Measurements from ENCODE around the gene NPAS4. TPM values are rescaled to one million over a fixed set of nuclear protein-coding genes. Genes with fewer than 3 reads are reported as not detected.
"Not testable (repeated sequence)": the region's sequence is repeated elsewhere in the genome, so short reads cannot be mapped to it uniquely, and the experiment has no call there.

The NPAS4 gene
- total RNA-seq, 1 experiment from 2014 or later, result 1.6 TPM

GRCh38 chr11:66440101-66440939, 19.5 kb downstream of the NPAS4 start:
- not testable (repeated sequence) for H3K4me2 ChIP-seq (ENCODE audit: insufficient read depth, insufficient read length, low read length); H2AFZ ChIP-seq (ENCODE audit: low read length); H3K4me1 ChIP-seq (ENCODE audit: insufficient read depth, low read length); H3K79me2 ChIP-seq (ENCODE audit: insufficient read depth, low read length); H3K27me3 ChIP-seq (ENCODE audit: insufficient read depth, low read length); DNase-seq; H2BK20ac ChIP-seq (ENCODE audit: low read depth, low read length, poor library complexity, severe bottlenecking); H3K23ac ChIP-seq (ENCODE audit: insufficient read length, low read depth, low read length); H3K9ac ChIP-seq (ENCODE audit: extremely low read depth, insufficient read length, low read length); H3K27me3 Mint-ChIP-seq (ENCODE audit: low read depth); H3K4ac ChIP-seq (ENCODE audit: low read depth, low read length); H2BK5ac ChIP-seq (ENCODE audit: insufficient read length, low read length); H3K56ac ChIP-seq (ENCODE audit: insufficient read length, low read depth, low read length); H3K27ac ChIP-seq (ENCODE audit: insufficient read length, low read depth, low read length); H3K18ac ChIP-seq (ENCODE audit: insufficient read length, low read depth, low read length); H3T11ph ChIP-seq (ENCODE audit: low read length); H2BK15ac ChIP-seq (ENCODE audit: low read depth, low read length); H4K20me1 ChIP-seq (ENCODE audit: control insufficient read depth, insufficient read depth, insufficient read length); H3K14ac ChIP-seq (ENCODE audit: insufficient read depth, low read length); H3K23me2 ChIP-seq (ENCODE audit: insufficient read length, low read depth, low read length, poor library complexity, severe bottlenecking); H3K79me1 ChIP-seq (ENCODE audit: insufficient read depth, low read depth, low read length, poor library complexity, severe bottlenecking); H2BK12ac ChIP-seq (ENCODE audit: insufficient read length, low read depth, low read length); H3K4me3 Mint-ChIP-seq; H4K5ac ChIP-seq (ENCODE audit: insufficient read length, low read depth, low read length); H2BK120ac ChIP-seq (ENCODE audit: low read depth, low read length, poor library complexity, severe bottlenecking); H4K8ac ChIP-seq (replicated peaks; ENCODE audit: insufficient read length, low read depth, low read length); H4K91ac ChIP-seq (ENCODE audit: insufficient read length, low read depth, low read length); H2AK5ac ChIP-seq (ENCODE audit: insufficient read length, low read length)
- peaks cover 18 to 19% of the 10 kb centered on the region in 2 experiments for H3K9me3 Mint-ChIP-seq
- peaks cover 13 to 23% of the 10 kb centered on the region in 2 experiments for H3K4me1 Mint-ChIP-seq
- H3K27ac Mint-ChIP-seq, result peak overlapping the region in 2 of 3 experiments; percentile 4 to 64; a peak in 2 of 7 replicates
- H3K36me3 Mint-ChIP-seq (ENCODE audit: insufficient read depth in 1 of 3, low read depth in 3 of 3), result peaks cover 22 to 57% (median 29%) of the 10 kb centered on the region in 3 experiments; a peak in 6 of 7 replicates
- no CpG with 5 or more reads among the region's 29 CpGs for WGBS (ENCODE audit: extremely low coverage, insufficient read length, low lambda C conversion rate)
- peaks cover 17% of the 10 kb centered on the region for H3K9me3 ChIP-seq (ENCODE audit: control insufficient read depth, low read depth, low read length)

GRCh38 chr11:66440940-66441282, 20.1 kb downstream of the NPAS4 start:
- not testable (repeated sequence) for H3K4me1 ChIP-seq (ENCODE audit: insufficient read depth, low read length); DNase-seq; H2BK5ac ChIP-seq (ENCODE audit: insufficient read length, low read length); H4K20me1 ChIP-seq (ENCODE audit: control insufficient read depth, insufficient read depth, insufficient read length); H3K18ac ChIP-seq (ENCODE audit: insufficient read length, low read depth, low read length); H3K56ac ChIP-seq (ENCODE audit: insufficient read length, low read depth, low read length); H3K4me2 ChIP-seq (ENCODE audit: insufficient read depth, insufficient read length, low read length); H3K4ac ChIP-seq (ENCODE audit: low read depth, low read length); H3K79me2 ChIP-seq (ENCODE audit: insufficient read depth, low read length); H3K4me3 Mint-ChIP-seq; H2BK12ac ChIP-seq (ENCODE audit: insufficient read length, low read depth, low read length); H4K8ac ChIP-seq (replicated peaks; ENCODE audit: insufficient read length, low read depth, low read length); H3K9ac ChIP-seq (ENCODE audit: extremely low read depth, insufficient read length, low read length); H3K27me3 Mint-ChIP-seq (ENCODE audit: low read depth); H3K27ac ChIP-seq (ENCODE audit: insufficient read length, low read depth, low read length); H2BK15ac ChIP-seq (ENCODE audit: low read depth, low read length); H2AK5ac ChIP-seq (ENCODE audit: insufficient read length, low read length); H3K14ac ChIP-seq (ENCODE audit: insufficient read depth, low read length); H3K27ac Mint-ChIP-seq; H2AFZ ChIP-seq (ENCODE audit: low read length); H3K23ac ChIP-seq (ENCODE audit: insufficient read length, low read depth, low read length); H2BK20ac ChIP-seq (ENCODE audit: low read depth, low read length, poor library complexity, severe bottlenecking); H2BK120ac ChIP-seq (ENCODE audit: low read depth, low read length, poor library complexity, severe bottlenecking); H3T11ph ChIP-seq (ENCODE audit: low read length); H3K79me1 ChIP-seq (ENCODE audit: insufficient read depth, low read depth, low read length, poor library complexity, severe bottlenecking); H3K23me2 ChIP-seq (ENCODE audit: insufficient read length, low read depth, low read length, poor library complexity, severe bottlenecking); H3K27me3 ChIP-seq (ENCODE audit: insufficient read depth, low read length); H4K91ac ChIP-seq (ENCODE audit: insufficient read length, low read depth, low read length); H4K5ac ChIP-seq (ENCODE audit: insufficient read length, low read depth, low read length)
- Mint-ChIP-seq H3K9me3 (peaks cover 19 to 21% of the 10 kb centered on the region in 2 experiments), H3K36me3 (ENCODE audit: insufficient read depth in 1 of 3, low read depth in 3 of 3) (peaks cover 17 to 51% (median 23%) of the 10 kb centered on the region in 3 experiments; a peak in 6 of 7 replicates), H3K4me1 (peaks cover 19 to 29% of the 10 kb centered on the region in 2 experiments)
- WGBS (ENCODE audit: extremely low coverage, insufficient read length, low lambda C conversion rate), result no CpG with 5 or more reads among the region's 27 CpGs
- peaks cover 17% of the 10 kb centered on the region for H3K9me3 ChIP-seq (ENCODE audit: control insufficient read depth, low read depth, low read length)
